Adrenal gland (tissue), 5 donors: ENCODE results near the gene LIPT1.

Experiments
- POLR2A ChIP-seq, 2 donors: fragments of 450-650 bp; IDR thresholded peaks; one replicate each; pipeline ENCODE4 v1.6.1; 2017; ENCODE audit warnings: antibody characterized with exemption in 2 of 2, mild to moderate bottlenecking in 2 of 2, moderate library complexity in 1 of 2
- TF ChIP-seq, protein P1 (sequence below), 6 experiments: fragments of 450-650 bp in 4 of 6; fragments of 200-600 bp in 2 of 6; sonication (generic) in 1 of 6; IDR thresholded peaks; 1 replicate in 5 of 6; 2 replicates in 1 of 6; pipeline versions ENCODE4 v1.5.1 to v1.8.0; 2016 to 2021; ENCODE audit warnings: antibody characterized with exemption in 6 of 6, mild to moderate bottlenecking in 2 of 6, moderate library complexity in 1 of 6
- donor health status: DM: no; HTN: no; CAD: no.

GRCh38 chr2:99166218-99166617 is 11.5 kb downstream of the LIPT1 start:
- TF ChIP-seq, protein P1, sequence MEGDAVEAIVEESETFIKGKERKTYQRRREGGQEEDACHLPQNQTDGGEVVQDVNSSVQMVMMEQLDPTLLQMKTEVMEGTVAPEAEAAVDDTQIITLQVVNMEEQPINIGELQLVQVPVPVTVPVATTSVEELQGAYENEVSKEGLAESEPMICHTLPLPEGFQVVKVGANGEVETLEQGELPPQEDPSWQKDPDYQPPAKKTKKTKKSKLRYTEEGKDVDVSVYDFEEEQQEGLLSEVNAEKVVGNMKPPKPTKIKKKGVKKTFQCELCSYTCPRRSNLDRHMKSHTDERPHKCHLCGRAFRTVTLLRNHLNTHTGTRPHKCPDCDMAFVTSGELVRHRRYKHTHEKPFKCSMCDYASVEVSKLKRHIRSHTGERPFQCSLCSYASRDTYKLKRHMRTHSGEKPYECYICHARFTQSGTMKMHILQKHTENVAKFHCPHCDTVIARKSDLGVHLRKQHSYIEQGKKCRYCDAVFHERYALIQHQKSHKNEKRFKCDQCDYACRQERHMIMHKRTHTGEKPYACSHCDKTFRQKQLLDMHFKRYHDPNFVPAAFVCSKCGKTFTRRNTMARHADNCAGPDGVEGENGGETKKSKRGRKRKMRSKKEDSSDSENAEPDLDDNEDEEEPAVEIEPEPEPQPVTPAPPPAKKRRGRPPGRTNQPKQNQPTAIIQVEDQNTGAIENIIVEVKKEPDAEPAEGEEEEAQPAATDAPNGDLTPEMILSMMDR (IDR thresholded peaks at IDR 0.05), result no peak
- no peak for TF ChIP-seq POLR2A (IDR thresholded peaks at IDR 0.05)
